PFSK-1 (cell line): ENCODE measurements around the gene ICA1.

Experiments
- POLR2AphosphoS5 ChIP-seq: IDR thresholded peaks from 2 replicates; pipeline ENCODE4 v1.6.1; 2012; ENCODE audit warnings: low read depth, mild to moderate bottlenecking, control low read depth, low read length, moderate library complexity
- TAF1 ChIP-seq: IDR thresholded peaks from 2 replicates; pipeline ENCODE4 v1.6.1; 2012; ENCODE audit warnings: low read length, control low read depth, borderline replicate concordance; ENCODE audit not compliant: insufficient read depth

- no peak for TF ChIP-seq POLR2AphosphoS5
- TF ChIP-seq TAF1, result no peak
These were observed 12.6 kb upstream of the ICA1 start for GRCh38 chr7:8274589-8274988.
